ENCODE data around the gene MCHR1. TPM values are rescaled to one million over a fixed set of nuclear protein-coding genes. Genes with fewer than 3 reads are reported as not detected.
"Not testable (repeated sequence)": the region's sequence is repeated elsewhere in the genome, so short reads cannot be mapped to it uniquely, and the experiment has no call there.

The MCHR1 gene
- total RNA-seq, 2 donors from 2014 or later = 0.53 TPM; not detected in 1

- no peak for TF ChIP-seq CTCF (conservative IDR thresholded peaks at IDR 0.05)
- peaks cover 2% of the 10 kb centered on the region for H3K9me3 Mint-ChIP-seq
- H3K9me3 ChIP-seq (ENCODE audit: control insufficient read depth, low read length) = no peaks in the 10 kb centered on the region
- H3K4me1 Mint-ChIP-seq = no peaks in the 10 kb centered on the region
- H3K27me3 ChIP-seq (ENCODE audit: control insufficient read depth, insufficient read depth, low read length, poor library complexity, severe bottlenecking) = no peaks in the 10 kb centered on the region
- no peak overlapping the region for H3K27ac Mint-ChIP-seq
- 89 to 100% methylated on average over 1 to 4 of the region's 4 CpGs for WGBS, 2 experiments (ENCODE audit: insufficient coverage in 1 of 2, insufficient read length in 1 of 2)
- H3K4me3 ChIP-seq (ENCODE audit: low read length) = no peak overlapping the region
- H3K9ac ChIP-seq (ENCODE audit: extremely low read depth, low read length, poor library complexity, severe bottlenecking) = no peak overlapping the region
- H3K4me3 Mint-ChIP-seq = no peak overlapping the region
- no peaks in the 10 kb centered on the region for H3K36me3 Mint-ChIP-seq (ENCODE audit: low read depth)
- DNase-seq = no peak
- no peaks in the 10 kb centered on the region for H3K4me1 ChIP-seq (ENCODE audit: control insufficient read depth, insufficient read depth, low read length)
- H3K36me3 ChIP-seq (ENCODE audit: control insufficient read depth, insufficient read depth, low read length) = no peaks in the 10 kb centered on the region
- no peak overlapping the region for H3K27ac ChIP-seq (ENCODE audit: low read depth, low read length)
- H3K27me3 Mint-ChIP-seq (ENCODE audit: insufficient read depth) = no peaks in the 10 kb centered on the region
Observed at GRCh38 chr22:40673017-40673416, 6.3 kb upstream of the MCHR1 start.

GRCh38 chr22:40674274-40674673 is 5.0 kb upstream of the MCHR1 start:
- Histone ChIP-seq H3K4me3 (ENCODE audit: low read length) (no peak overlapping the region), H3K27me3 (ENCODE audit: control insufficient read depth, insufficient read depth, low read length, poor library complexity, severe bottlenecking) (no peaks in the 10 kb centered on the region), H3K4me1 (ENCODE audit: control insufficient read depth, insufficient read depth, low read length) (peaks cover 8% of the 10 kb centered on the region), H3K9ac (ENCODE audit: extremely low read depth, low read length, poor library complexity, severe bottlenecking) (no peak overlapping the region), H3K36me3 (ENCODE audit: control insufficient read depth, insufficient read depth, low read length) (no peaks in the 10 kb centered on the region), H3K9me3 (ENCODE audit: control insufficient read depth, low read length) (no peaks in the 10 kb centered on the region), H3K27ac (ENCODE audit: low read depth, low read length) (no peak overlapping the region)
- Mint-ChIP-seq H3K36me3 (ENCODE audit: low read depth) (no peaks in the 10 kb centered on the region), H3K9me3 (peaks cover 2% of the 10 kb centered on the region), H3K4me3 (no peak overlapping the region), H3K27me3 (ENCODE audit: insufficient read depth) (peaks cover 1% of the 10 kb centered on the region), H3K27ac (no peak overlapping the region), H3K4me1 (peaks cover 10% of the 10 kb centered on the region)
- DNase-seq = no peak
- WGBS, 2 experiments (ENCODE audit: insufficient coverage in 1 of 2, insufficient read length in 1 of 2) = 96 to 100% methylated on average over 4 of the region's 4 CpGs
- TF ChIP-seq CTCF (conservative IDR thresholded peaks at IDR 0.05) = no peak

GRCh38 chr22:40676166-40676565 is 3.1 kb upstream of the MCHR1 start:
- not testable (repeated sequence) for H3K27me3 Mint-ChIP-seq (ENCODE audit: insufficient read depth); H3K27me3 ChIP-seq (ENCODE audit: control insufficient read depth, insufficient read depth, low read length, poor library complexity, severe bottlenecking); H3K27ac ChIP-seq (ENCODE audit: low read depth, low read length); H3K9ac ChIP-seq (ENCODE audit: extremely low read depth, low read length, poor library complexity, severe bottlenecking); H3K36me3 Mint-ChIP-seq (ENCODE audit: low read depth); H3K9me3 Mint-ChIP-seq; H3K9me3 ChIP-seq (ENCODE audit: control insufficient read depth, low read length); DNase-seq; H3K4me3 ChIP-seq (ENCODE audit: low read length); H3K4me3 Mint-ChIP-seq; H3K36me3 ChIP-seq (ENCODE audit: control insufficient read depth, insufficient read depth, low read length)
- peak overlapping the region; percentile 35 for H3K27ac Mint-ChIP-seq
- H3K4me1 Mint-ChIP-seq = peaks cover 22% of the 10 kb centered on the region
- 92 to 94% methylated on average over 3 to 4 of the region's 4 CpGs for WGBS, 2 experiments (ENCODE audit: insufficient coverage in 1 of 2, insufficient read length in 1 of 2)
- peaks cover 19% of the 10 kb centered on the region for H3K4me1 ChIP-seq (ENCODE audit: control insufficient read depth, insufficient read depth, low read length)

DNA sequence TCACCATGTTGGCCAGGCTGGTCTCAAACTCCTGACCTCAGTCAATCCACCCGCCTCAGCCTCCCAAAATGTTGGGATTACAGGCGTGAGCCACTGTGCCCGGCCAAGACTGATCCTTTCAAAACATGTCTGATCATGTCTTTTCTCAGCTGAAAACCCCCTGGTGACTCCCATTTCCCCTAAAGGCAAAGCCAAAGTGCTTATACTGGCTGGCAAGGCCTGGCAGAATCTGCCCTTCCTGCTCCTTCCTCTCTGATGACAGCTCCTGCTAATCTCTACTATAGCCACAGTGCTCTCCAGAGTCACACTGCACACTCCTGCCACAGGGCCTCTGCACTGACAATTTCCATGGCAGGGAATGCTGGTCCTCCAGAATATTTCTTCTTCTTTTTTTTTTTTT is 2.6 kb upstream of the MCHR1 start:
- H3K9ac ChIP-seq (ENCODE audit: extremely low read depth, low read length, poor library complexity, severe bottlenecking) = no peak overlapping the region
- no peak overlapping the region for H3K27ac ChIP-seq (ENCODE audit: low read depth, low read length)
- H3K27me3 ChIP-seq (ENCODE audit: control insufficient read depth, insufficient read depth, low read length, poor library complexity, severe bottlenecking) = no peaks in the 10 kb centered on the region
- WGBS, 2 experiments (ENCODE audit: insufficient coverage in 1 of 2, insufficient read length in 1 of 2) = 92 to 100% methylated on average over 3 of the region's 3 CpGs
- no peak for TF ChIP-seq CTCF (conservative IDR thresholded peaks at IDR 0.05)
- H3K4me3 Mint-ChIP-seq = no peak overlapping the region
- peaks cover 19% of the 10 kb centered on the region for H3K4me1 ChIP-seq (ENCODE audit: control insufficient read depth, insufficient read depth, low read length)
- no peaks in the 10 kb centered on the region for H3K36me3 Mint-ChIP-seq (ENCODE audit: low read depth)
- no peak for DNase-seq
- peaks cover 22% of the 10 kb centered on the region for H3K4me1 Mint-ChIP-seq
- no peaks in the 10 kb centered on the region for H3K36me3 ChIP-seq (ENCODE audit: control insufficient read depth, insufficient read depth, low read length)
- no peak overlapping the region for H3K4me3 ChIP-seq (ENCODE audit: low read length)
- no peak overlapping the region for H3K27ac Mint-ChIP-seq
- peaks cover 2% of the 10 kb centered on the region for H3K27me3 Mint-ChIP-seq (ENCODE audit: insufficient read depth)
- H3K9me3 Mint-ChIP-seq = peaks cover 2% of the 10 kb centered on the region
- no peaks in the 10 kb centered on the region for H3K9me3 ChIP-seq (ENCODE audit: control insufficient read depth, low read length)

Measured in endodermal cell (in vitro differentiated cells).